Adrenal gland (tissue), 12 donors: ENCODE measurements around the gene TMEM200B. TPM values are rescaled to one million over a fixed set of nuclear protein-coding genes. Genes with fewer than 3 reads are reported as not detected.

Source experiments
- DNase-seq, 7 donors: peaks; one replicate each; pipeline ENCODE4 v3.0.0-alpha.2; 2019 to 2020
- H3K27ac ChIP-seq, 5 donors: fragments of 200-600 bp; sonication (generic) in 4 of 5; 1 replicate in 3 of 5; 2 replicates in 2 of 5; pipeline versions ENCODE4 v1.5.1 to v1.8.0; 2016 to 2020; ENCODE audit warnings: mild to moderate bottlenecking in 1 of 5
- H3K27me3 ChIP-seq: fragments of 200-600 bp; 2 replicates; pipeline ENCODE4 v1.8.0; 2021
- H3K36me3 ChIP-seq, 2 donors: fragments of 200-600 bp; replicated peaks in 1 of 2; 1 replicate in 1 of 2; 2 replicates in 1 of 2; pipeline versions ENCODE4 v1.5.1 to v1.8.0; 2018 to 2022
- H3K4me1 ChIP-seq, 2 donors: fragments of 200-600 bp; replicated peaks in 1 of 2; 1 replicate in 1 of 2; 2 replicates in 1 of 2; pipeline versions ENCODE4 v1.5.1 to v1.8.0; 2018 to 2021
- H3K4me3 ChIP-seq, 4 donors: fragments of 200-600 bp; sonication (generic) in 3 of 4; one replicate each; pipeline ENCODE4 v1.5.1; 2016 to 2018
- H3K9me3 ChIP-seq, 3 donors: fragments of 200-600 bp; sonication (generic) in 1 of 3; replicated peaks in 1 of 3; 1 replicate in 2 of 3; 2 replicates in 1 of 3; pipeline versions ENCODE4 v1.5.1 to v1.8.0; 2016 to 2021
- CTCF ChIP-seq, 6 experiments: fragments of 450-650 bp in 4 of 6; fragments of 200-600 bp in 2 of 6; sonication (generic) in 1 of 6; IDR thresholded peaks; 1 replicate in 5 of 6; 2 replicates in 1 of 6; pipeline versions ENCODE4 v1.5.1 to v1.8.0; 2016 to 2021; ENCODE audit warnings: antibody characterized with exemption in 6 of 6, mild to moderate bottlenecking in 2 of 6, moderate library complexity in 1 of 6
- POLR2A ChIP-seq, 2 donors: fragments of 450-650 bp; IDR thresholded peaks; one replicate each; pipeline ENCODE4 v1.6.1; 2017; ENCODE audit warnings: antibody characterized with exemption in 2 of 2, mild to moderate bottlenecking in 2 of 2, moderate library complexity in 1 of 2
- WGBS, 4 donors: extraction: QIAGEN DNeasy Blood & Tissue Kit in 2 of 4; methylation state at CpG; one replicate each; pipeline versions ENCODE4 v1.1.5 to v1.1.7; 2013 to 2017; 5-methylcytosine and 5-hydroxymethylcytosine counted together
- intact Hi-C, 2 donors: fragments of 100-400 bp; cut with DNase I; formaldehyde crosslinking; loops; one replicate each; pipeline versions ENCODE4 v1.14.1 to v1.15.0; 2022 to 2023
- polyA plus RNA-seq, 3 donors: library from polyadenylated mRNA; stranded (reverse); fragments of 200-250 nt in 2 of 3; fragments of 350-450 nt in 1 of 3; fragmentation: Illumina TruSeq in 1 of 3; extraction: RNeasy Lipid Tissue Mini Kit (QIAGEN cat#74804) in 1 of 3; gene quantifications; one replicate each; pipeline ENCODE4 v1.2.3, GENCODE V29; 2013 to 2014
- total RNA-seq, 9 donors: library from RNA; depleted of rRNA in 4 of 9; stranded (reverse); fragments of >200 nt in 4 of 9; fragments of 120-200 nt in 1 of 9; fragmentation: NEBNext Ultra II Directional in 1 of 9; extraction: Animal tissue kit (Norgen Biotek cat#: 25700) in 1 of 9; gene quantifications; one replicate each; pipeline versions ENCODE4 v1.1.0 to v1.2.4, GENCODE V29; 2013 to 2023
- donor health status: healthy with polysubstance abuse.
- donor health status: Bipolar disorder and iron deficiency.
- donor health status: DM: yes; HTN: yes; CAD: no.
- donor health status: DM: no; HTN: no; CAD: no.
- donor health status: DM: no; HTN: no; CAD: no.
- donor health status: DM: yes; HTN: yes; CAD: no.

TMEM200B gene
- total and polyA plus RNA-seq, 12 donors: 1.8 to 13.3 (median 4.2) TPM

DNA sequence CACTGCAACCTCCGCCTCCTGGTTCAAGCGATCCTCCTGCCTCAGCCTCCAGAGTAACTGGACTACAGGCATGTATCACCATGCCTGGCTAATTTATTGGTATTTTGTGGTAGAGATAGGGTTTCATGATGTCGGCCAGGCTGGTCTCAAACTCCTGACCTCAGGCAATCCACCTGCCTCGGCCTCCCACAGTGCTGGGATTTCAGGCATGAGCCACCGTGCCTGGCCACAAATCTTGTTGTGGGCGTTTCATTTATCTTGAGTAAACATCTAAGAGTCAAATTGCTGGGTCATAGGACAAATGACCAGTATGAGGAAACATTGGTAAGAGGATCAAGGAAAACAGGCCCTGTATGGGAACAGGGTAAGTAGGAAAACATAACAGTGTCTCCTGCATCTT is 17.9 kb downstream of the TMEM200B start:
- Histone ChIP-seq H3K27me3 (no peaks in the 10 kb centered on the region), H3K36me3 (no peaks in the 10 kb centered on the region), H3K9me3 (no peaks in the 10 kb centered on the region), H3K27ac (no peak overlapping the region), H3K4me3 (no peak overlapping the region), H3K4me1 (no peaks in the 10 kb centered on the region)
- 76 to 87% (median 83%) methylated on average over 6 of the region's 6 CpGs for WGBS, 4 donors
- no peak for DNase-seq
- TF ChIP-seq POLR2A (IDR thresholded peaks at IDR 0.05) (no peak), CTCF (IDR thresholded peaks at IDR 0.05) (no peak)
- intact Hi-C loops: no loop called here

- H3K27me3 ChIP-seq: no peaks in the 10 kb centered on the region
- 85 to 98% (median 94%) methylated on average over 1 of the region's 1 CpG for WGBS, 4 donors
- no peak overlapping the region for H3K27ac ChIP-seq
- H3K4me3 ChIP-seq: no peak overlapping the region
- TF ChIP-seq CTCF (IDR thresholded peaks at IDR 0.05) (no peak), POLR2A (IDR thresholded peaks at IDR 0.05) (no peak)
- no peak for DNase-seq
- H3K9me3 ChIP-seq: no peaks in the 10 kb centered on the region
- no peaks in the 10 kb centered on the region for H3K4me1 ChIP-seq
- intact Hi-C loops: no loop called here
- H3K36me3 ChIP-seq: no peaks in the 10 kb centered on the region
These were observed 23.2 kb downstream of the TMEM200B start for GRCh38 chr1:29100487-29100886.

DNA sequence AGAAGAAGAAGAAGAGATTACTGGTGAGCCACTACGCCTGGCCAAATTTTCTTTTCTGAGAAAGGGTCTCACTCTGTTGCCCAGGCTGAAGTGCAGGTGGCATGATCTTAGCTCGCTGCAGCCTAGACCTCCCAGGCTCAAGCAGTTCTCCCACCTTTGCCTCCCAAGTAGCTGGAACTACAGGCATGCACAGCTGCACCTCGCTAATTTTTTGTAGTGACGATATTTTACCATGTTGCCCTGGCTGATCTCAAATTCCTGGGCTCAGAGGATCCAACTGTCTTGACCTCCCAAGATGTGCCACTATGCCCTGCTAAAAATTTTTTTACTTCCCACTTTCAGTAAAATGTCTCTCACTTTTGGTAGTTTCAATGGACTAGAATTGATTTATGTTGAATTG is 24.4 kb downstream of the TMEM200B start:
- H3K27me3 ChIP-seq: no peaks in the 10 kb centered on the region
- H3K9me3 ChIP-seq: no peaks in the 10 kb centered on the region
- no peaks in the 10 kb centered on the region for H3K36me3 ChIP-seq
- H3K27ac ChIP-seq: no peak overlapping the region
- intact Hi-C loops: no loop called here
- no peak for TF ChIP-seq CTCF (IDR thresholded peaks at IDR 0.05)
- no peak for TF ChIP-seq POLR2A (IDR thresholded peaks at IDR 0.05)
- no peak overlapping the region for H3K4me3 ChIP-seq
- no peak for DNase-seq
- 64 to 97% (median 75%) methylated on average over 4 of the region's 4 CpGs for WGBS, 4 donors
- H3K4me1 ChIP-seq: no peaks in the 10 kb centered on the region

DNA sequence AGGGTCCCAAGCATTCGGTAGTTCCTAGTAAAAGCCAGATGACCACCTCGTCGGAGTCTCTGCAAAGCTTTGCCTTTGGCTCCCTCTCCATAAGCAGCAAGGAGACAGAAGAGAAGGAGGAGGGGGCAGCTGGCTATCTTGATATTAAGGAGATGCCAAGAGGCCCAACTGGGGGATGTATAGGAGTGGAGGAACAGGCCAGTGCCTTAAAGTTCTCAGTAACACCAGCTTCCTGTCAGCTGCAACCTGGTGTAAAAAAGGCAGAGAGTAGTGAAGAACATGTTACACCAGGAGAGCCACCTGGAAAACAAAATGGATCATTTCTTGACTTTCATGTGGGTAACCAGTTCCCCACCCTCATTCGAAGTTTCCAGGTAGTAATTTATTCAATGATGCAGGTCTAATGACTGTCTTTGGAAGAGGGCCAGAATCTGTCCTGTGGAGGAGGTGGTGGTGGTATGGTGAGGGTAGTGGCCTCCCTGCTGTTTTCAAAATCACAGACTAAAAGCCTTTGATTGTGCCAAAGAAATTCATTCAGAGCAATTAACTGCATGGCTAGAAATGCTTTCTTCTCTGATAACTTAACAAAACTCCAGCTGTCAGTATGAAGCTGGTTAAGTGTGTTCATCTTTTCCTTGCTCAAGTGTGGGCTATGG is 27.3 kb downstream of the TMEM200B start:
- H3K27me3 ChIP-seq: no peaks in the 10 kb centered on the region
- DNase-seq: no peak
- no peaks in the 10 kb centered on the region for H3K9me3 ChIP-seq
- intact Hi-C loops: no loop called here
- no peak overlapping the region for H3K4me3 ChIP-seq
- TF ChIP-seq POLR2A (IDR thresholded peaks at IDR 0.05) (no peak), CTCF (IDR thresholded peaks at IDR 0.05) (no peak)
- H3K27ac ChIP-seq: no peak overlapping the region
- WGBS, 4 donors: 58 to 82% (median 78%) methylated on average over 2 to 4 of the region's 4 CpGs
- H3K4me1 ChIP-seq: no peaks in the 10 kb centered on the region
- no peaks in the 10 kb centered on the region for H3K36me3 ChIP-seq
